ENCODE results near the gene FLOT1. TPM values are rescaled to one million over a fixed set of nuclear protein-coding genes. Genes with fewer than 3 reads are reported as not detected.
A peak's percentile ranks its signal among the peaks of the same experiment; 100 is the strongest.

FLOT1 gene
- total and polyA plus RNA-seq, 2 of the 13 experiments (the other 11 are each of a cell fraction or from before 2014, with no cell fraction given), result 82.3 to 130 TPM

- TF ChIP-seq E2F1 (CRISPR knock-in tag; IDR thresholded peaks at IDR 0.05) (peak; percentile 83), ZNF629 (CRISPR knock-in tag; conservative IDR thresholded peaks at IDR 0.05) (peak; percentile 59), ZNF343 (CRISPR knock-in tag; IDR thresholded peaks at IDR 0.05) (no peak), ZFX (CRISPR knock-in tag; IDR thresholded peaks at IDR 0.05; ENCODE audit: low read depth) (peak; percentile 87), KMT2A (CRISPR knock-in tag; IDR thresholded peaks at IDR 0.05) (peak; percentile 50; the same call in 1 of the 2 replicates), KAT8 (CRISPR knock-in tag; IDR thresholded peaks at IDR 0.05) (peak; percentile 83), ZNF280D (CRISPR knock-in tag; IDR thresholded peaks at IDR 0.05) (no peak), ATF6 (CRISPR knock-in tag; conservative IDR thresholded peaks at IDR 0.05) (no peak; the same call in 1 of the 2 replicates), ZBTB21 (CRISPR knock-in tag; IDR thresholded peaks at IDR 0.05) (no peak), ZNF75D (CRISPR knock-in tag; IDR thresholded peaks at IDR 0.05; ENCODE audit: borderline replicate concordance) (0 out of 2 replicates have a peak, but pooled peaks have one; percentile 19), ZNF335 (CRISPR knock-in tag; IDR thresholded peaks at IDR 0.05) (0 out of 2 replicates have a peak, but pooled peaks have one; percentile 53), SMAD1 (CRISPR knock-in tag; IDR thresholded peaks at IDR 0.05; ENCODE audit: borderline replicate concordance, low read depth) (peak; percentile 77), ZNF569 (CRISPR knock-in tag; IDR thresholded peaks at IDR 0.05; ENCODE audit: borderline replicate concordance) (no peak; the same call in 1 of the 2 replicates), PBX2 (CRISPR knock-in tag; IDR thresholded peaks at IDR 0.05) (0 out of 2 replicates have a peak, but pooled peaks have one; percentile 42), SAP130 (CRISPR knock-in tag; IDR thresholded peaks at IDR 0.05; ENCODE audit: low read depth) (peak; percentile 75), ZFP36L2 (CRISPR knock-in tag; IDR thresholded peaks at IDR 0.05) (no peak), ZNF136 (CRISPR knock-in tag; IDR thresholded peaks at IDR 0.05; ENCODE audit: low read depth) (no peak), FOXP4 (CRISPR knock-in tag; IDR thresholded peaks at IDR 0.05) (peak; percentile 66), ZNF563 (CRISPR knock-in tag; IDR thresholded peaks at IDR 0.05) (peak; percentile 72), ZNF891 (CRISPR knock-in tag; IDR thresholded peaks at IDR 0.05) (peak; percentile 86; the same call in 1 of the 2 replicates)
Observed at GRCh38 chr6:30744054-30744805, 1.7 kb upstream of the FLOT1 start, which contains the start of gene IER3 (continued).
